Measurements from ENCODE around the gene PIK3R5. TPM values are rescaled to one million over a fixed set of nuclear protein-coding genes. Genes with fewer than 3 reads are reported as not detected.

Gene PIK3R5
- total RNA-seq, 1 donor from 2014 or later, result 14.5 TPM

GRCh38 chr17:8930649-8931048, 34.9 kb downstream of the PIK3R5 start:
- H3K4me3 Mint-ChIP-seq (ENCODE audit: unreplicated experiment), result no peak overlapping the region
- no peaks in the 10 kb centered on the region for H3K27me3 Mint-ChIP-seq (ENCODE audit: unreplicated experiment)
- peaks cover 8% of the 10 kb centered on the region for H3K4me1 Mint-ChIP-seq (ENCODE audit: unreplicated experiment)
- H3K9me3 Mint-ChIP-seq (ENCODE audit: unreplicated experiment), result no peaks in the 10 kb centered on the region
- no peak for DNase-seq (ENCODE audit: low spot score)
- H3K36me3 Mint-ChIP-seq (ENCODE audit: low read depth, unreplicated experiment), result peaks cover 4% of the 10 kb centered on the region
- H3K27ac Mint-ChIP-seq (ENCODE audit: unreplicated experiment), result no peak overlapping the region
- TF ChIP-seq CTCF (IDR thresholded peaks at IDR 0.05; ENCODE audit: unreplicated experiment), result no peak

GRCh38 chr17:8928347-8928746, 37.2 kb downstream of the PIK3R5 start:
- H3K4me3 Mint-ChIP-seq (ENCODE audit: unreplicated experiment), result no peak overlapping the region
- H3K4me1 Mint-ChIP-seq (ENCODE audit: unreplicated experiment), result no peaks in the 10 kb centered on the region
- no peak overlapping the region for H3K27ac Mint-ChIP-seq (ENCODE audit: unreplicated experiment)
- DNase-seq (ENCODE audit: low spot score), result no peak
- no peak for TF ChIP-seq CTCF (IDR thresholded peaks at IDR 0.05; ENCODE audit: unreplicated experiment)
- H3K27me3 Mint-ChIP-seq (ENCODE audit: unreplicated experiment), result no peaks in the 10 kb centered on the region
- H3K36me3 Mint-ChIP-seq (ENCODE audit: low read depth, unreplicated experiment), result peaks cover 4% of the 10 kb centered on the region
- no peaks in the 10 kb centered on the region for H3K9me3 Mint-ChIP-seq (ENCODE audit: unreplicated experiment)

- no peak overlapping the region for H3K4me3 Mint-ChIP-seq (ENCODE audit: unreplicated experiment)
- peaks cover 3% of the 10 kb centered on the region for H3K27me3 Mint-ChIP-seq (ENCODE audit: unreplicated experiment)
- H3K4me1 Mint-ChIP-seq (ENCODE audit: unreplicated experiment), result no peaks in the 10 kb centered on the region
- H3K36me3 Mint-ChIP-seq (ENCODE audit: low read depth, unreplicated experiment), result peaks cover 8% of the 10 kb centered on the region
- no peak overlapping the region for H3K27ac Mint-ChIP-seq (ENCODE audit: unreplicated experiment)
- TF ChIP-seq CTCF (IDR thresholded peaks at IDR 0.05; ENCODE audit: unreplicated experiment), result no peak
- DNase-seq (ENCODE audit: low spot score), result no peak
- H3K9me3 Mint-ChIP-seq (ENCODE audit: unreplicated experiment), result no peaks in the 10 kb centered on the region
These were observed 38.1 kb downstream of the PIK3R5 start for GRCh38 chr17:8927395-8927794.

- no peak overlapping the region for H3K27ac Mint-ChIP-seq (ENCODE audit: unreplicated experiment)
- peaks cover 3% of the 10 kb centered on the region for H3K27me3 Mint-ChIP-seq (ENCODE audit: unreplicated experiment)
- no peak overlapping the region for H3K4me3 Mint-ChIP-seq (ENCODE audit: unreplicated experiment)
- no peaks in the 10 kb centered on the region for H3K9me3 Mint-ChIP-seq (ENCODE audit: unreplicated experiment)
- TF ChIP-seq CTCF (IDR thresholded peaks at IDR 0.05; ENCODE audit: unreplicated experiment), result no peak
- no peaks in the 10 kb centered on the region for H3K4me1 Mint-ChIP-seq (ENCODE audit: unreplicated experiment)
- H3K36me3 Mint-ChIP-seq (ENCODE audit: low read depth, unreplicated experiment), result peaks cover 10% of the 10 kb centered on the region
- DNase-seq (ENCODE audit: low spot score), result no peak
These were observed 39.7 kb downstream of the PIK3R5 start for GRCh38 chr17:8925808-8926207.

GRCh38 chr17:8925141-8925540, 40.4 kb downstream of the PIK3R5 start:
- H3K9me3 Mint-ChIP-seq (ENCODE audit: unreplicated experiment), result no peaks in the 10 kb centered on the region
- H3K36me3 Mint-ChIP-seq (ENCODE audit: low read depth, unreplicated experiment), result peaks cover 10% of the 10 kb centered on the region
- peaks cover 3% of the 10 kb centered on the region for H3K27me3 Mint-ChIP-seq (ENCODE audit: unreplicated experiment)
- H3K27ac Mint-ChIP-seq (ENCODE audit: unreplicated experiment), result no peak overlapping the region
- H3K4me1 Mint-ChIP-seq (ENCODE audit: unreplicated experiment), result no peaks in the 10 kb centered on the region
- TF ChIP-seq CTCF (IDR thresholded peaks at IDR 0.05; ENCODE audit: unreplicated experiment), result no peak
- H3K4me3 Mint-ChIP-seq (ENCODE audit: unreplicated experiment), result no peak overlapping the region
- no peak for DNase-seq (ENCODE audit: low spot score)

All from endothelial cell (in vitro differentiated cells).